GM21717 (cell line): ENCODE results near the gene ZSCAN25.
"Not testable (repeated sequence)": the region's sequence is repeated elsewhere in the genome, so short reads cannot be mapped to it uniquely, and the experiment has no call there.

ENCODE experiments used
- ATAC-seq: cut with Tn5 transposase; IDR thresholded peaks from one replicate; pipeline ENCODE4 v1.9.1; 2021; ENCODE audit warnings: mild to moderate bottlenecking, moderate library complexity; ENCODE audit not compliant: unreplicated experiment

ZSCAN25 gene

GRCh38 chr7:99644431-99644830 is 27.7 kb downstream of the ZSCAN25 start:
- ATAC-seq, result no peak

GRCh38 chr7:99645590-99645989 is 28.8 kb downstream of the ZSCAN25 start:
- no peak for ATAC-seq

GRCh38 chr7:99648843-99649242 is 32.1 kb downstream of the ZSCAN25 start:
- ATAC-seq, result no peak

- ATAC-seq, result no peak
Measured at GRCh38 chr7:99651290-99651689, 34.5 kb downstream of the ZSCAN25 start.

- ATAC-seq, result no peak
Measured at GRCh38 chr7:99652671-99653070, 35.9 kb downstream of the ZSCAN25 start.

GRCh38 chr7:99653269-99653668 is 36.5 kb downstream of the ZSCAN25 start:
- ATAC-seq, result not testable (repeated sequence)

- ATAC-seq, result no peak
Measured at GRCh38 chr7:99653754-99654153, 37.0 kb downstream of the ZSCAN25 start.

- ATAC-seq, result not testable (repeated sequence)
Measured at GRCh38 chr7:99654626-99655025, 37.9 kb downstream of the ZSCAN25 start.

GRCh38 chr7:99657879-99658278 is 41.1 kb downstream of the ZSCAN25 start:
- not testable (repeated sequence) for ATAC-seq

- ATAC-seq, result no peak
Measured at GRCh38 chr7:99665312-99666012, 48.7 kb downstream of the ZSCAN25 start.

- no peak for ATAC-seq
Measured at GRCh38 chr7:99666013-99666395, 49.3 kb downstream of the ZSCAN25 start.

- ATAC-seq, result no peak
Measured at GRCh38 chr7:99667179-99667578, 50.4 kb downstream of the ZSCAN25 start.

- ATAC-seq, result no peak
Measured at GRCh38 chr7:99668541-99668940, 51.8 kb downstream of the ZSCAN25 start.

- ATAC-seq, result no peak
Measured at GRCh38 chr7:99669782-99670181, 53.0 kb downstream of the ZSCAN25 start.

- no peak for ATAC-seq
Measured at GRCh38 chr7:99672573-99672972, 55.8 kb downstream of the ZSCAN25 start.

- no peak for ATAC-seq
Measured at GRCh38 chr7:99674995-99675742, 58.4 kb downstream of the ZSCAN25 start.

- no peak for ATAC-seq
Measured at GRCh38 chr7:99677013-99677647, 60.4 kb downstream of the ZSCAN25 start.

GRCh38 chr7:99677648-99678045 is 60.9 kb downstream of the ZSCAN25 start:
- ATAC-seq, result no peak

- no peak for ATAC-seq
Measured at GRCh38 chr7:99679032-99679399, 62.3 kb downstream of the ZSCAN25 start.

- no peak for ATAC-seq
Measured at GRCh38 chr7:99679400-99680191, 62.9 kb downstream of the ZSCAN25 start, which contains the start of gene CYP3A5. CYP3A5 (minus strand) TSS chr7:99679996; CDS start chr7:99679896, 100 bp downstream.
